EH (cell line): Measurements from ENCODE around the gene IFT88.

Experiments
- DNase-seq: peaks from one replicate; pipeline ENCODE4 v3.0.0-alpha.2; 2015; ENCODE audit warnings: low read depth

Gene IFT88

GRCh38 chr13:20686167-20686566 is 119.2 kb downstream of the IFT88 start:
- DNase-seq, result peak; percentile 8

GRCh38 chr13:20686863-20687579 is 120.1 kb downstream of the IFT88 start:
- peak; percentile 19 for DNase-seq

GRCh38 chr13:20689291-20689690 is 122.3 kb downstream of the IFT88 start:
- no peak for DNase-seq

- DNase-seq, result no peak
These were observed 124.7 kb downstream of the IFT88 start for GRCh38 chr13:20691616-20692015.

GRCh38 chr13:20696073-20696472 is 129.1 kb downstream of the IFT88 start:
- DNase-seq, result no peak

GRCh38 chr13:20699715-20700114 is 132.8 kb downstream of the IFT88 start:
- DNase-seq, result no peak

GRCh38 chr13:20700288-20700687 is 133.3 kb downstream of the IFT88 start:
- no peak for DNase-seq

GRCh38 chr13:20701461-20701860 is 134.5 kb downstream of the IFT88 start:
- DNase-seq, result no peak

- DNase-seq, result peak; percentile 12
These were observed 135.6 kb downstream of the IFT88 start for GRCh38 chr13:20702530-20702914.

- DNase-seq, result peak; percentile 18
These were observed 136.2 kb downstream of the IFT88 start, which contains the start of gene IL17D for GRCh38 chr13:20702915-20703779. Gene IL17D, plus strand, starts transcription at chr13:20703699. Its CDS starts 303 bp downstream, at chr13:20704002.

GRCh38 chr13:20703780-20704458 is 137.0 kb downstream of the IFT88 start:
- DNase-seq, result peak; percentile 82

- no peak for DNase-seq
These were observed 137.6 kb downstream of the IFT88 start for GRCh38 chr13:20704459-20705069.

- DNase-seq, result no peak
These were observed 139.7 kb downstream of the IFT88 start for GRCh38 chr13:20706661-20707060.

GRCh38 chr13:20708216-20708615 is 141.3 kb downstream of the IFT88 start:
- peak; percentile 47 for DNase-seq

GRCh38 chr13:20709369-20709768 is 142.4 kb downstream of the IFT88 start:
- DNase-seq, result no peak

- DNase-seq, result no peak
These were observed 142.8 kb downstream of the IFT88 start for GRCh38 chr13:20709782-20710181.

GRCh38 chr13:20711301-20712044 is 144.5 kb downstream of the IFT88 start:
- peak; percentile 34 for DNase-seq

GRCh38 chr13:20713014-20713376 is 146.0 kb downstream of the IFT88 start:
- DNase-seq, result no peak

GRCh38 chr13:20713751-20714150 is 146.8 kb downstream of the IFT88 start:
- DNase-seq, result peak; percentile 85

GRCh38 chr13:20714161-20714560 is 147.2 kb downstream of the IFT88 start:
- peak; percentile 51 for DNase-seq

GRCh38 chr13:20714563-20715329 is 147.8 kb downstream of the IFT88 start:
- DNase-seq, result peak; percentile 68
